ENCODE results near the gene CTSW.
A peak's percentile ranks its signal among the peaks of the same experiment; 100 is the strongest.
"Not testable (repeated sequence)": the region's sequence is repeated elsewhere in the genome, so short reads cannot be mapped to it uniquely, and the experiment has no call there.

Gene CTSW

GRCh38 chr11:65879617-65880016 is at the start of gene CTSW:
TSS of gene CTSW (plus strand) at chr11:65879837. CDS start at chr11:65879855, 18 bp downstream.
- no peak for DNase-seq

GRCh38 chr11:65832231-65832630 is 47.4 kb upstream of the CTSW start:
- not testable (repeated sequence) for DNase-seq

- peak; percentile 88 to 92 for DNase-seq
Measured at GRCh38 chr11:65833297-65834030, 46.2 kb upstream of the CTSW start, which contains the start of gene SNX32. TSS of gene SNX32 (plus strand) at chr11:65833963. CDS start at chr11:65834066, 103 bp downstream.

DNA sequence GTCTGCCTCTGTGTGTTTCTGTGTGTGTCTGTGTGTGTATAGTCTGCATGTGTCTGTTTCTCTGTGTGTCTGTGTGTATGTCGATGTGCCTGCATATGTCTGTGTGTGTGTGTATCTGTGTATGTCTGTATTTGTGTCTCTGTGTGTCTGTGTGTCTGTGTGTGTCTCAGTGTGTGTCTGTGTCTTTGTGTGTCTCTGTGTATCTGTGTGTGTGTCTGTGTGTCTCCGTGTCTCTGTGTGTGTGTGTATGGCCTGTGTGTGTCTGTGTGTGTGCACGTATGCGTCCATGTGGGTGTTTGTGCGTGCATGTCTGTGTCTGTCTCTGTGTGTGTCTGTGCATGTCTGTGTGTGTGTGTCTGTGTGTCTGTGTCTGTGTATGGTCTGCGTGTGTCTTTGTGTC is 45.4 kb upstream of the CTSW start:
- no peak for DNase-seq

GRCh38 chr11:65842144-65842543 is 37.5 kb upstream of the CTSW start:
- DNase-seq = no peak

DNA sequence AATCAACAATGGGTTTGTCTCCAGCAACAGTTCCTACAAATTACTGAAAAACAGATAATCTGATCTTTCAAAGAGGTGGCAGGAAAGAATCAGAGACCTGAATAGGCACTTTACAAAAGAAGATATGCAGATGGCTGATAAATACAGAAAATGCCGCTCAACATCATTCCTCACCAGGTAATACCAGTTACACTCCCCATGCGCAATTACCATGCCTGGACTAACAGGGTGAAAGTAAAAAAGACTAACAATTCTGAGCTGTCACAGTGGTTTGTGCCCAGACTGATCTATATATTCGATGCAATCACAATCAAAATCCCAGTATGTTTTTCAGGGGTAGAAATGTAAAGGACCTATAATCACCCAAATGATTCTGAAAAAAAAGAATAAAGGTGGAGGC is 35.8 kb upstream of the CTSW start:
- no peak for DNase-seq

GRCh38 chr11:65844231-65844872 is 35.3 kb upstream of the CTSW start:
- DNase-seq = no peak

DNA sequence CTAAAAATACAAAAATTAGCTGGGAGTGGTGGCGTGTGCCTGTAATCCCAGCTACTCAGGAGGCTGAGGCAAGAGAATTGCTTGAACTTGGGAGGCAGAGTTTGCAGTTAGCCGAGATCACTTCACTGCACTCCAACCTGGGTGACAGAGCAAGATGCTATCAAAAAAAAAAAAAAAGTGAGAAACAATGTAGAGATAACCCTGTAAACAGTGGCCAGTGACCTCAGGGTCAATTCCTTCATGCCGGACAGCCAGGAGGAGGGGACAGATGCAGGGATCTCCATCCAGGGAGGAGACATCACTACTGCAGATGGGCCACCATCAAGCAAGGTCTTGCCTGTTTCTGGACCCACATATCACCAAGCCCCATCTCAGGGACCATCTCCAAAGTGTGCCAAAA is 31.9 kb upstream of the CTSW start:
- DNase-seq = no peak

- not testable (repeated sequence) for DNase-seq
Measured at GRCh38 chr11:65848693-65849092, 30.9 kb upstream of the CTSW start.

DNA sequence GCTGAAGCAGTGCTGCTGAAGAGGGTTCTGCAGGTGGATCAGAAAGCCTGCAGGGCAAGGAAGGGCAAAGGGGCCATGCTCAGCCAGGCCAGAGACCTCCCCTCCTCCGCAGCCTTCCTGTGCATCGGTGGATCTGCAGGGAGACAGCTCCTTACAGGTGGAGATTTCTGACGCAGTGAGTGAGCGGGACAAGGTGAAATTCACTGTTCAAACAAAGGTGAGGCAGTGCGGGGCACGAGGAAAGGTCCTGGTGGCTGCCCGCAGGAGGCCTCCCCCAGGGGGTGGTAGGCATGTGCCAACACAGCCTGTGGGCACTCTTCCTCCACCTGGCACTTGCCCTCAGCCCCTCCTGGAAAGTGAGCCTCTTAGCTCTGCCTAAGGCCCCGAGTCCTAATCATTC is 30.3 kb upstream of the CTSW start:
- DNase-seq = no peak

GRCh38 chr11:65849771-65850216 is 29.8 kb upstream of the CTSW start:
- DNase-seq = no peak

- no peak for DNase-seq
Measured at GRCh38 chr11:65850217-65851082, 29.2 kb upstream of the CTSW start.

GRCh38 chr11:65851083-65851579 is 28.5 kb upstream of the CTSW start:
- DNase-seq = no peak

GRCh38 chr11:65851811-65852507 is 27.7 kb upstream of the CTSW start:
- DNase-seq = no peak

DNA sequence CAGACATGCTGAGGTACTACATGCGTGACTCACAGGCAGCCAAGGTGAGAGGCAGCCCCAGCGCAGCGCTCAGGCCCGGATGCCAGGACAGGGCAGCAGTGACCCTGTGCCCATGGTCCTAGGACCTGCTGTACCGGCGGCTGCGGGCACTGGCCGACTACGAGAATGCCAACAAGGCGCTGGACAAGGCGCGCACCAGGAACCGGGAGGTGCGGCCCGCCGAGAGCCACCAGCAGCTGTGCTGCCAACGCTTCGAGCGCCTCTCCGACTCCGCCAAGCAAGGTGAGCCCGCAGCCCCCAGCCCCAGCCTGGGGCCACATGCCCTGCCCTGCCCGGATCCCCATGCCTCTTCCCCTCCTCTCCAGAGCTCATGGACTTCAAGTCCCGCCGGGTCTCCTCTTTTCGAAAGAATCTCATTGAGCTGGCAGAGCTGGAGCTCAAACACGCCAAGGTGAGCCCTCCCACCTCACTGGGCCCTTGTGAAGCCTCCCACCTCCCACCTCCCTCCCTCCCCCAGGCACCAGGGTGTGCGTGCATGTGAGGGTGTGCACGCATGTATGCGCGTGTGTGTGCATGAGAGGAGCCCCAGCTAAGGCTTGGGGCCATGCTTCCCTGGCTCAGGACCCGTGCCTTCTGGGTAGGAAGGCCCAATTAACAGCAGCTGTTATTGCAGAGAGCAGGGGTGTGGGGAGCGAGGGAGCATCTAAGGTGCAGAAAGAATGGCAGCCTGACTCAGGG is 27.0 kb upstream of the CTSW start:
- no peak for DNase-seq

DNA sequence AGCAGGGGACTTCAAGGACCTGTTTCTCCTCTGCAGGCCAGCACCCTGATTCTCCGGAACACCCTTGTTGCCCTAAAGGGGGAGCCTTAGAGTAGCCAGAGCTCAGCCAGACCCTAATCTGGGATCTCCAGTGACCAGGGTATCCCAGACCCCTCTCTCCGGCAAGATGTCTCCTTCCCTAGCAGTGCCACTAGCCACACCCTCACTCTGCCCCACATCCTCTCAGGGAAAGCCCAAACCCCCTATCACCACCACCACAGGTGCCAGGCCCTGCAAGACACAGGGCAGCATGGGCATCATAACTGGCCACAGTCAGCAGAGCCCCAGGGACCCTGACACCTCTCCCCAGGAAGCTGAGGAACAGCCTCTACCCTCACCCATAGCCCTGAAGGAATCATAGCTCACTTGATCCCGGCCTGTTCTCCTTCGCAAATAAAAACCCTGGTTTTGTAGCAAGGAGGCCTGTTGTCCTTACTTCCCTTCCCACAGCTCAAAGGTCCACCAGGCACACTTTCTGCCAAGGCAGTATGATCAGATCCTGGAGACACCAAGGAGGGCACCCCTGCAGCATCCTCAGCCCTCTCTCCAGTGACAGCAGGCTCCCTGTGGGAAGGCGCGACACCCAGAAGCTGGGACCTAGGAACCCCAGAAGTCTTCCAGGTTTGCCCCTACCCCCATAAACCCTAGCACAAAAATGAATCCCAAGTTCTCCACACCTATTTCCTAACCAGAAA is 26.2 kb upstream of the CTSW start:
- DNase-seq = no peak

- DNase-seq = no peak
Measured at GRCh38 chr11:65854161-65854592, 25.5 kb upstream of the CTSW start.

- no peak for DNase-seq
Measured at GRCh38 chr11:65854852-65855837, 24.5 kb upstream of the CTSW start.

DNA sequence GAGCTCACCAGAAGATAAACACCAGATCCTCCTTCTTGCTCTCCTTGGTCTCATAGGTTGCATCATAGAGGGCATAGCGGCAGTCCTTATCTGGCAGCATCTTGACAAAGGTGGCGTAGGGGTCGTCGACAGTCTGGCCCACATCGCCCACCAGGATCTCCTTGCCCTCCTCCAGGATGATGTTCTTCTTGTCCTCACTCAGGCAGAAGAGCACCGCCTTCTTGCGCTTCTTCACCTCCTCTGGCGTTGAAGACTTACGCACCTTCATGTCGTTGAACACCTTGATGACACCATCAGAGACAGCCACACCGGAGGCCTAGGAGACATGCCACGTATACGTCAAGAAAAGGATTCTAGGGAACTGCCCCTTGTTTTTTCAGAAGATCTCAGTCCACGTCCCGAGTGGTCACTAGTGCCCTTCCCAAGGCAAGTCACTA is 23.7 kb upstream of the CTSW start:
- no peak for DNase-seq
